SU-DHL-6 (cell line): ENCODE results near the gene TLCD3A.
"Not testable (repeated sequence)": the region's sequence is repeated elsewhere in the genome, so short reads cannot be mapped to it uniquely, and the experiment has no call there.

Source experiments
- H2AFZ ChIP-seq: fragments of 200-600 bp; sonication (generic); 2 replicates; pipeline ENCODE4 v1.6.1; 2014; ENCODE audit warnings: low read depth, mild to moderate bottlenecking, moderate library complexity, mixed read lengths, antibody characterized with exemption, low read length; ENCODE audit not compliant: severe bottlenecking
- H3F3A ChIP-seq: fragments of 200-600 bp; shearing (Covaris generic); 2 replicates; pipeline ENCODE4 v1.6.0; 2016; ENCODE audit warnings: antibody characterized with exemption, mild to moderate bottlenecking; ENCODE audit not compliant: insufficient read depth
- H3K27ac ChIP-seq: fragments of 200-600 bp; sonication (generic); 2 replicates; pipeline ENCODE4 v1.5.1; 2016; ENCODE audit warnings: low read depth, mild to moderate bottlenecking, low read length, moderate library complexity, mixed read lengths
- H3K27me3 ChIP-seq: fragments of 200-600 bp; sonication (generic), shearing (Covaris generic); 2 replicates; pipeline ENCODE4 v1.6.0; 2014; ENCODE audit warnings: mild to moderate bottlenecking, low read length
- H3K36me3 ChIP-seq: fragments of 200-600 bp; sonication (generic); 2 replicates; pipeline ENCODE4 v1.6.1; 2014; ENCODE audit warnings: mild to moderate bottlenecking, low read length, mixed read lengths
- H3K4me2 ChIP-seq: fragments of 300-600, 200-600 bp; shearing (Covaris generic), sonication (generic); 2 replicates; pipeline ENCODE4 v1.6.0; 2014; ENCODE audit warnings: low read length, low read depth, mild to moderate bottlenecking; ENCODE audit not compliant: poor library complexity, severe bottlenecking
- H3K4me3 ChIP-seq: fragments of 200-600 bp; sonication (generic); 2 replicates; pipeline ENCODE4 v1.5.1; 2014; ENCODE audit warnings: antibody characterized with exemption, low read length, mild to moderate bottlenecking, mixed read lengths; ENCODE audit not compliant: insufficient read depth, poor library complexity, severe bottlenecking
- H3K79me2 ChIP-seq: fragments of 200-600 bp; sonication (generic); 2 replicates; pipeline ENCODE4 v1.6.1; 2014; ENCODE audit warnings: mild to moderate bottlenecking, low read length, moderate library complexity; ENCODE audit not compliant: insufficient read depth
- H3K9ac ChIP-seq: fragments of 200-600 bp; sonication (generic); 2 replicates; pipeline ENCODE4 v1.7.0; 2014; ENCODE audit warnings: mild to moderate bottlenecking, low read length
- H3K9me2 ChIP-seq: fragments of 200-600 bp; sonication (generic); replicated peaks from 2 replicates; pipeline ENCODE4 v1.6.1; 2014; ENCODE audit warnings: low read length; ENCODE audit not compliant: insufficient read depth
- H3K9me3 ChIP-seq: fragments of 200-600 bp; sonication (generic); 2 replicates; pipeline ENCODE4 v1.6.1; 2014; ENCODE audit warnings: low read length, mixed read lengths; ENCODE audit not compliant: insufficient read depth
- H4K20me1 ChIP-seq: fragments of 200-600 bp; sonication (generic); 2 replicates; pipeline ENCODE4 v1.6.1; 2014; ENCODE audit warnings: low read depth, mild to moderate bottlenecking, antibody characterized with exemption, low read length, moderate library complexity, mixed read lengths
- CTCF ChIP-seq: fragments of 200-600 bp; sonication (generic); IDR thresholded peaks from one replicate; pipeline ENCODE4 v1.5.1; 2017; ENCODE audit warnings: antibody characterized with exemption, mild to moderate bottlenecking, low read length, moderate library complexity; ENCODE audit not compliant: insufficient read depth, poor library complexity, severe bottlenecking
- EZH2phosphoT487 ChIP-seq: fragments of 200-600 bp; sonication (generic), shearing (Covaris generic); conservative IDR thresholded peaks from 2 replicates; pipeline ENCODE4 v1.6.1; 2018; ENCODE audit warnings: mild to moderate bottlenecking, antibody characterized with exemption, low read length, moderate library complexity, mixed read lengths

The TLCD3A gene

GRCh38 chr17:752620-753219, 20.3 kb downstream of the TLCD3A start:
- Histone ChIP-seq H3K36me3 (no peaks in the 10 kb centered on the region), H3K27me3 (no peaks in the 10 kb centered on the region), H3F3A (peaks cover 20% of the 10 kb centered on the region), H3K27ac (peak overlapping the region; percentile 64), H2AFZ (peak overlapping the region; percentile 95), H3K4me2 (peak overlapping the region; percentile 95), H3K9me2 (no peaks in the 10 kb centered on the region), H3K79me2 (peaks cover 38% of the 10 kb centered on the region), H3K4me3 (peak overlapping the region; percentile 91), H3K9me3 (no peaks in the 10 kb centered on the region), H3K9ac (peak overlapping the region; percentile 98), H4K20me1 (peaks cover 2% of the 10 kb centered on the region; the same call in 1 of the 2 replicates)
- TF ChIP-seq EZH2phosphoT487, result no peak
- TF ChIP-seq CTCF, result no peak

GRCh38 chr17:753418-753817, 21.0 kb downstream of the TLCD3A start:
- no peaks in the 10 kb centered on the region for H3K36me3 ChIP-seq
- H3K27ac ChIP-seq, result no peak overlapping the region
- peaks cover 2% of the 10 kb centered on the region; the same call in 1 of the 2 replicates for H4K20me1 ChIP-seq
- H3K27me3 ChIP-seq, result no peaks in the 10 kb centered on the region
- H3K9me2 ChIP-seq, result no peaks in the 10 kb centered on the region
- H3F3A ChIP-seq, result peaks cover 20% of the 10 kb centered on the region
- H3K4me3 ChIP-seq, result no peak overlapping the region
- H3K9me3 ChIP-seq, result no peaks in the 10 kb centered on the region
- peaks cover 31% of the 10 kb centered on the region for H3K79me2 ChIP-seq
- no peak overlapping the region for H2AFZ ChIP-seq
- no peak overlapping the region for H3K9ac ChIP-seq
- H3K4me2 ChIP-seq, result no peak overlapping the region
- no peak for TF ChIP-seq CTCF

- not testable (repeated sequence) for H3K4me3 ChIP-seq, H3K9ac ChIP-seq, H3K27me3 ChIP-seq, H3K4me2 ChIP-seq, H3K27ac ChIP-seq, H3K9me2 ChIP-seq, H2AFZ ChIP-seq, H3K9me3 ChIP-seq, H3K36me3 ChIP-seq, H4K20me1 ChIP-seq
- Histone ChIP-seq H3K79me2 (peaks cover 16% of the 10 kb centered on the region), H3F3A (peaks cover 23% of the 10 kb centered on the region)
Observed at GRCh38 chr17:755319-755961, 23.0 kb downstream of the TLCD3A start.

- not testable (repeated sequence) for H3K27me3 ChIP-seq, H4K20me1 ChIP-seq, H3K4me3 ChIP-seq, H3K79me2 ChIP-seq, H3K4me2 ChIP-seq, H3K9me3 ChIP-seq, H3K9ac ChIP-seq, H3K27ac ChIP-seq, H2AFZ ChIP-seq, H3K9me2 ChIP-seq
- H3F3A ChIP-seq, result peaks cover 23% of the 10 kb centered on the region
- peaks cover 13% of the 10 kb centered on the region; the same call in 1 of the 2 replicates for H3K36me3 ChIP-seq
Observed at GRCh38 chr17:756010-756567, 23.7 kb downstream of the TLCD3A start.
